IPS-18c (cell line): ENCODE data around the gene CACNA1C.
"Not testable (repeated sequence)": the region's sequence is repeated elsewhere in the genome, so short reads cannot be mapped to it uniquely, and the experiment has no call there.

Source experiments
- H3K4me3 ChIP-seq: 2 replicates; pipeline ENCODE4 v1.7.0; 2013; ENCODE audit warnings: low read depth, mild to moderate bottlenecking, low read length, moderate library complexity; ENCODE audit not compliant: insufficient read depth
- H3K9me3 ChIP-seq: one replicate; pipeline ENCODE4 v1.6.1; 2013; ENCODE audit warnings: mild to moderate bottlenecking, low read length, moderate library complexity; ENCODE audit not compliant: control insufficient read depth, insufficient read depth

Gene CACNA1C

GRCh38 chr12:2240390-2240789, 187.6 kb downstream of the CACNA1C start:
- H3K4me3 ChIP-seq: no peak overlapping the region
- no peaks in the 10 kb centered on the region for H3K9me3 ChIP-seq

- Histone ChIP-seq H3K9me3 (no peaks in the 10 kb centered on the region), H3K4me3 (no peak overlapping the region)
Observed at GRCh38 chr12:2240984-2241383, 188.2 kb downstream of the CACNA1C start.

- H3K4me3 ChIP-seq: no peak overlapping the region
- H3K9me3 ChIP-seq: no peaks in the 10 kb centered on the region
Observed at GRCh38 chr12:2242216-2242615, 189.4 kb downstream of the CACNA1C start.

DNA sequence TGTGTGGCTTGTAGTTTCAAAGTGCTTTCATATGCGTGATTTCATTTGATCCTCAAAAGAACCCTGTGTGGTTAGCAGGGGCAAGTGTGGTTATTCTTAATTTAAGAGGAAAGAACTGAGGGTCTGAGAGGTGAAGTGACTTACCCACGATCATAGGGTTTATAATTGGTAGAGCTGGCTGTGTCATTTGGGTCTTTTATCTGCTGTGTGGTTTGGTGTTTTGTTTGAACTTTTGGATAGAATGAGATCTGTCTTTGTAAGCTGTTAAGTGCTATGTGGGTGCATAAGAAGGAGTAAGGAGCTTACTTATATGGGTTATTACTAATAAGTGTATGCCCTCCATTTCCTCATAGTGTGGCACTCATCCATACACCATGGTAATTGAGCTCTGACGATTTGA, 190.0 kb downstream of the CACNA1C start:
- Histone ChIP-seq H3K4me3 (no peak overlapping the region), H3K9me3 (no peaks in the 10 kb centered on the region)

- H3K4me3 ChIP-seq: no peak overlapping the region
- H3K9me3 ChIP-seq: no peaks in the 10 kb centered on the region
Observed at GRCh38 chr12:2243275-2243674, 190.5 kb downstream of the CACNA1C start.

DNA sequence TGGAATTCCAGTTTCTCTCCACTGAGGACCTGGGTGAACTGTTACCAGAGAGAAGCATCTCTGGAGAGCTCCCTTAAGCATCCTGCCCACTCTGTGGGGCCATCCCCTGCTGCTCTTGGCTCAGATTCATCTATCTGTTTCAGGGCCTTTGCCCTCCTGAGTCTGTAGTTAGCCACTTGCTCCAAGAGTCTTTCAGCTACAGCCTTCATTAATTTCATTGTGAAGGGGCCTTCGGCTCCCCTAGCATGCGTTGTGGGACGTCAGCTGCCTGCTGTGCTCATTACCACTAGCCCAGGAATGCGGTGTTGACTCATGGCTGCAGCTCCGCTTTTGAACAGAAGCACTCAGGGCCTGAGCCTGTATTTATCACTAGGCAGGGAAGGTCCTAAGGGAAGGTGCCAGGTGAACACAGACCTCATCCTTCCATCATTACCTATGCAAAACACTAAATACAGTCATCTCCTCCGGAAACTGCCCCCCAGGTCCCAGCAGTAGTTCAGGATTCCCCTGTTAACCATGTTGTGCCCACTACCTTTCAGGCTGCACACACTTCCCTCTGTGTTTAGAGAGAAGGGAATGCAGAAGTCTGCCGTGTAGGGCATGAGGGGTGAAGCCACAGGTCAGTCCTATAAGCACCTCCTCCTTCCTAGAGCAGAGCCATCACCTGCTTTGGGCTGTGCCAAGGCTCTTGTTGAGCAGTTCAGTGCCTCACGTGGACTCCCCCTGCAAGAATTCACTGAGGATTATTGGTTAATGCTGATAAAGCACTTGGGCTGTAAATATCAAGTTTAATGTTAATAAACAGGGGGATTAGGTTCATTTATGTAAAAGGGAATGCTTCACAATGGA, 191.4 kb downstream of the CACNA1C start:
- Histone ChIP-seq H3K4me3 (no peak overlapping the region), H3K9me3 (no peaks in the 10 kb centered on the region)

DNA sequence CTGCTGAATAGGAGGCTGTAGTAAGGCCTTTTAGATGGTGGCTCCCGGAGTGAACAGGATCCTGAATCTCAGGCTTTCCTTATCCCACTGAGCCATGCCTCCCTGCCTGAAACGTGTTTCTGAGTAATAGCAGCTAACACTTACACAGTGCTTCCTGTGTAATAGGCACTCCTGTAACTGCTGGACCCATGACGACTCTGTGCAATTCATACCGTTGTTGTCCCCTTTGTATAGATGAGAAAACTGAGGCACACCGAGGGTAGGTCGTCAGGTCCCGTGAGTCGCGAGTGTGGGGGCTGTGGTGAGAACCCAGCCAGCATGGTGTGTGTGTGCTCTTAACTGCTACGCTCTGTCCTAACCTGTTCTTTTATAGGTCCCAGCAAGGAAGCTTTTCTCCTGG, 193.6 kb downstream of the CACNA1C start:
- Histone ChIP-seq H3K9me3 (no peaks in the 10 kb centered on the region), H3K4me3 (no peak overlapping the region)

DNA sequence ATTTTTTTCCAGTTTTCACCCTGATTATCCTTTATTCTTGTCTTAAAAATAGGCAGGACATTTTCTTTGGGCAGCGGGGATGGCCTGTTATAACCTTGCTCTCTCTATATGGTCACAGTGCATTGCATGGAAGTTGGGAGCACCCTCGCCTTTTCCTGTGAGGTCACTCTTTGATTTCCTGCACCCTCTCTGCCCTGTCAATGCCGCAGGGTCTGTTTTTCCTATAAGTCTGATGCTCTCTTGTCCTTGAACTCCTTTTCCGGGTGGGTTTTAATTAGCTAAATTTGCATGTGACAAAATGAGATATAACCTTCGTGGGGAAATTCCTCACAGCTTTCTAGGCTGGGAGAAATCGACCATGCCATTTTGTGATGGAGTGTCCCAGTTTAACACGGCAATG, 194.3 kb downstream of the CACNA1C start:
- H3K9me3 ChIP-seq: no peaks in the 10 kb centered on the region
- H3K4me3 ChIP-seq: no peak overlapping the region

- Histone ChIP-seq H3K9me3 (no peaks in the 10 kb centered on the region), H3K4me3 (no peak overlapping the region)
Observed at GRCh38 chr12:2247596-2247995, 194.8 kb downstream of the CACNA1C start.

GRCh38 chr12:2248087-2248900, 195.5 kb downstream of the CACNA1C start:
- no peaks in the 10 kb centered on the region for H3K9me3 ChIP-seq
- H3K4me3 ChIP-seq: no peak overlapping the region

- no peak overlapping the region for H3K4me3 ChIP-seq
Observed at GRCh38 chr12:2248901-2249381, 196.2 kb downstream of the CACNA1C start.

DNA sequence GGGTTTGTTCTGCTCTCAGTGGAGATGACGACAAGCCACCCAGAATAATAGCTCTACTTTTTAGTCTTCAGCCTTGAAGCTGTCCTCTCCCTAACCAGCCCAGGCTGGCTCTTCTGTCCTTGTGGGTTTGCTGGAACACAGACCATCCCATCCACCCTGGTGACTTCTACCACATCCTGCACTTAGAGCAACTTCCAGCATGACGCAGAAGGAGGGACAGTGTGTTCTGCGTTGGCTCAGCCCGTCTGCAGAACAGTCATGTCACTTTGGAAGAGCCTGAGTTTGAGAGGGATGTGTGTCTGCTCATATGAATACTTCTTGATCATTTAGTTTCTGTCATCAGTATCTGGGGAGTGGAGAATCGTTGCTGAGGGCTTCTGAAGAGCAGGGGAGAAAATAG, 198.0 kb downstream of the CACNA1C start:
- no peak overlapping the region for H3K4me3 ChIP-seq

More at GRCh38 chr12:2248901-2249381, 196.2 kb downstream of the CACNA1C start:
- no peaks in the 10 kb centered on the region for H3K9me3 ChIP-seq

DNA sequence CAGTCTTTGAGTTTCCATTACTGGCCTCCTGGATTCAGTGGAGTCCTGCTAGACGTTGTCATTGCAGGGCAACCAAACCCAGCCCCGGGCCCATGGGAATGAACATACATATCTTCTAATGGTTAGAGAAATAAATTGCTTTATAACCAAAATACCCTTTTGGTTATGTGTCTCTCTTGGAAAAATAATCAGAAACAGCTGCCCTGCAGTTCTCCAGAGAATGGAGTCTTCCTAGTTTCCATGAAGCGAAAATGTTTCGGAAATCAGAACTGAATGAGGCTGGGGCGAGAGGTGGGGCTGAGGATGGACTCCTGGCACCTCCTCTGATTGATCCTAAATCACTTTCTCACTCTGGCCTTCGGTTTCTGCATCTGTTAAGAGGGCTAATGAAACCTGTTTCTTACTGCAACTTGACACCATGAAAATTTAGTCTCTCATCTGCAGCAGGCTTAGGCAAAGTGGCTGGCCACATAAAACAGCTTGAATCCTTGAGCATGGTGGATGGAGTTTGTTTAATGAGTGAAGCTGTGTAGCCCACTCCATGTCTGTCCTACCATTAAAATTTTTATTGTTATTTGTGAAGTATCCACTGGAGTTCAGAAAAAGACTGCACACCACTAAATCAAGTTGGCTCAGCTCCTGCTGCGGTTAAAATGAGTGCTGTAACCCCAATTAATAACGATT, 198.9 kb downstream of the CACNA1C start:
- Histone ChIP-seq H3K4me3 (no peak overlapping the region), H3K9me3 (peaks cover 3% of the 10 kb centered on the region)

More for the DNA sequence above, 198.0 kb downstream of the CACNA1C start:
- H3K9me3 ChIP-seq: peaks cover under 1% of the 10 kb centered on the region

- no peak overlapping the region for H3K4me3 ChIP-seq
Observed at GRCh38 chr12:2255311-2255710, 202.5 kb downstream of the CACNA1C start.

DNA sequence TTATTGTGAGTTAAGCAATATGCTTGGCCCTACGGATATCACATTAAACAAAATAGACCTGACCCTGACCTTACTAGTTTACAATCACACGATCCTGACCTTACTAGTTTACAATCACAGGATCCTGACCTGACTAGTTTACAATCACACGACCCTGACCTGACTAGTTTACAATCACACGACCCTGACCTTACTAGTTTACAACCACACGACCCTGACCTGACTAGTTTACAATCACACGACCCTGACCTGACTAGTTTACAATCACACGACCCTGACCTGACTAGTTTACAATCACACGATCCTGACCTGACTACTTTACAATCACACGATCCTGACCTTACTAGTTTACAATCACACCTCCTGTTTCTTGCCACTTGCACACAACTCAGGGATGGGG, 202.9 kb downstream of the CACNA1C start:
- H3K4me3 ChIP-seq, H3K9me3 ChIP-seq: not testable (repeated sequence)

More at GRCh38 chr12:2255311-2255710, 202.5 kb downstream of the CACNA1C start:
- H3K9me3 ChIP-seq: peaks cover 3% of the 10 kb centered on the region

DNA sequence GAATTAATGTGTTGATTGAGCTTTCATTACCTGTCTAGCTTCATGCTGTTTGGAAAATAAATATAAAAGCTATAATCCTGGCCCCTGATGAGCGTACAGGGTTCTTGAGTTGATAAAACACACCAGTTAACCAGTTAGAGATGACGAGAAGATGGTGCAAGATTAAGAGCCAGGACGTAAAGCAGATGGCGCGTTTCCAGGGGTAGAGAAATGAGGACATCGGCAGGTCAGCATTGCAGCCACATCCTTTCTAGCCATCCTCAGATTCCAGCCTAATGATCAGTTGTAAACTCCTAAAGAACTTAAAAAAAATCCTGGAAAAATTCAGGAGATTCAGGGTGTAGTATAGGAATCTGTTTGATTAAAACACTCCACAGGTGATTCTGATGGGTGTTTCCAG, 203.7 kb downstream of the CACNA1C start:
- peaks cover 3% of the 10 kb centered on the region for H3K9me3 ChIP-seq
- H3K4me3 ChIP-seq: no peak overlapping the region

DNA sequence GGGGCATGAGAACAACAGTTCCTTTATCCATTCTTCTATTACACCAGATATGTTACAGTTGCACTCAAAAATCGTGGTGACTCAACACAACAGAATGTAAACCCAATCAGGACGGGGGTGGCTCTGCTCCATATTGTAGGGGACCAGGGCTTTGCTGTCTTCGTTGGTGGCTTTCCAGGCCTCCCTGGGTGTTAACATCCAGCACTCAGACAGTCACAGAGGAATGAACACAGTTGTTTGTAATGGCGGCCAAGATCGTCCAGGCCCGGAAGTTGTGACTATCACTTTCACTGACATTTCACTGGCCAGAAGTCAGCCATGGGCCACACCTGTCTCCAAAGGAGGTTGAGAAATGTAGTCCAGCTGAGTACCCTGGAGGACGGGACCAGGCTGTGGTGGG, 204.1 kb downstream of the CACNA1C start:
- peaks cover 3% of the 10 kb centered on the region for H3K9me3 ChIP-seq
- no peak overlapping the region for H3K4me3 ChIP-seq
